ENCODE data around the gene MYT1. TPM values are rescaled to one million over a fixed set of nuclear protein-coding genes. Genes with fewer than 3 reads are reported as not detected.

MYT1 gene
- total RNA-seq, 1 donor from 2014 or later: not detected

- Histone ChIP-seq H3K9me3 (no peaks in the 10 kb centered on the region), H3K27me3 (ENCODE audit: low read depth) (no peaks in the 10 kb centered on the region), H3K36me3 (peaks cover 56% of the 10 kb centered on the region), H3K27ac (no peak overlapping the region), H3K4me3 (no peak overlapping the region), H3K4me1 (peaks cover 20% of the 10 kb centered on the region)
- TF ChIP-seq, protein P1, sequence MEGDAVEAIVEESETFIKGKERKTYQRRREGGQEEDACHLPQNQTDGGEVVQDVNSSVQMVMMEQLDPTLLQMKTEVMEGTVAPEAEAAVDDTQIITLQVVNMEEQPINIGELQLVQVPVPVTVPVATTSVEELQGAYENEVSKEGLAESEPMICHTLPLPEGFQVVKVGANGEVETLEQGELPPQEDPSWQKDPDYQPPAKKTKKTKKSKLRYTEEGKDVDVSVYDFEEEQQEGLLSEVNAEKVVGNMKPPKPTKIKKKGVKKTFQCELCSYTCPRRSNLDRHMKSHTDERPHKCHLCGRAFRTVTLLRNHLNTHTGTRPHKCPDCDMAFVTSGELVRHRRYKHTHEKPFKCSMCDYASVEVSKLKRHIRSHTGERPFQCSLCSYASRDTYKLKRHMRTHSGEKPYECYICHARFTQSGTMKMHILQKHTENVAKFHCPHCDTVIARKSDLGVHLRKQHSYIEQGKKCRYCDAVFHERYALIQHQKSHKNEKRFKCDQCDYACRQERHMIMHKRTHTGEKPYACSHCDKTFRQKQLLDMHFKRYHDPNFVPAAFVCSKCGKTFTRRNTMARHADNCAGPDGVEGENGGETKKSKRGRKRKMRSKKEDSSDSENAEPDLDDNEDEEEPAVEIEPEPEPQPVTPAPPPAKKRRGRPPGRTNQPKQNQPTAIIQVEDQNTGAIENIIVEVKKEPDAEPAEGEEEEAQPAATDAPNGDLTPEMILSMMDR (IDR thresholded peaks at IDR 0.05): no peak
- ATAC-seq: no peak
- intact Hi-C loops (cut with DNase I): no loop called here
- DNase-seq: no peak
Measured at GRCh38 chr20:64264091-64264490, 99.8 kb downstream of the MYT1 start.

- peaks cover 15% of the 10 kb centered on the region for H3K4me1 ChIP-seq
- H3K36me3 ChIP-seq: peaks cover 54% of the 10 kb centered on the region
- ATAC-seq (no peak), DNase-seq (no peak)
- intact Hi-C loops (cut with DNase I): no loop called here
- H3K9me3 ChIP-seq: no peaks in the 10 kb centered on the region
- TF ChIP-seq, protein P1 (IDR thresholded peaks at IDR 0.05): no peak
- no peaks in the 10 kb centered on the region for H3K27me3 ChIP-seq (ENCODE audit: low read depth)
- no peak overlapping the region for H3K27ac ChIP-seq
- no peak overlapping the region for H3K4me3 ChIP-seq
Measured at GRCh38 chr20:64265201-64265600, 100.9 kb downstream of the MYT1 start.

- H3K4me3 ChIP-seq: no peak overlapping the region
- H3K27ac ChIP-seq: no peak overlapping the region
- peaks cover 43% of the 10 kb centered on the region for H3K36me3 ChIP-seq
- ATAC-seq (no peak), DNase-seq (no peak)
- H3K9me3 ChIP-seq: no peaks in the 10 kb centered on the region
- no peaks in the 10 kb centered on the region for H3K4me1 ChIP-seq
- intact Hi-C loops (cut with DNase I): no loop called here
- no peaks in the 10 kb centered on the region for H3K27me3 ChIP-seq (ENCODE audit: low read depth)
- TF ChIP-seq, protein P1 (IDR thresholded peaks at IDR 0.05): no peak
Measured at GRCh38 chr20:64266988-64267387, 102.7 kb downstream of the MYT1 start.

GRCh38 chr20:64268174-64268573 is 103.9 kb downstream of the MYT1 start:
- no peak for ATAC-seq
- no peaks in the 10 kb centered on the region for H3K4me1 ChIP-seq
- intact Hi-C loops (cut with DNase I): no loop called here
- H3K9me3 ChIP-seq: no peaks in the 10 kb centered on the region
- TF ChIP-seq, protein P1 (IDR thresholded peaks at IDR 0.05): no peak
- DNase-seq: no peak
- no peak overlapping the region for H3K4me3 ChIP-seq
- H3K27me3 ChIP-seq (ENCODE audit: low read depth): no peaks in the 10 kb centered on the region
- H3K36me3 ChIP-seq: peaks cover 48% of the 10 kb centered on the region
- no peak overlapping the region for H3K27ac ChIP-seq

GRCh38 chr20:64269604-64270411 is 105.6 kb downstream of the MYT1 start:
- intact Hi-C loops (cut with DNase I): no loop called here
- H3K4me3 ChIP-seq: no peak overlapping the region
- H3K27ac ChIP-seq: no peak overlapping the region
- H3K36me3 ChIP-seq: peaks cover 51% of the 10 kb centered on the region
- no peaks in the 10 kb centered on the region for H3K27me3 ChIP-seq (ENCODE audit: low read depth)
- DNase-seq (no peak), ATAC-seq (peak in 1 of 2 donors; percentile 61)
- TF ChIP-seq, protein P1 (IDR thresholded peaks at IDR 0.05): no peak
- H3K9me3 ChIP-seq: no peaks in the 10 kb centered on the region
- no peaks in the 10 kb centered on the region for H3K4me1 ChIP-seq

Data from lower lobe of right lung (tissue), 2 donors.